Right lobe of liver (tissue), 6 donors: ENCODE data around the gene EHD3. TPM values are rescaled to one million over a fixed set of nuclear protein-coding genes. Genes with fewer than 3 reads are reported as not detected.

ENCODE experiments used
- ATAC-seq, 4 donors: fragments of 200-7000 bp; cut with Tn5 transposase; one replicate each; pipeline ENCODE4 v1.9.1; 2020; ENCODE audit warnings: mild to moderate bottlenecking in 4 of 4, moderate library complexity in 4 of 4
- DNase-seq, 3 donors: peaks; one replicate each; pipeline ENCODE4 v3.0.0-alpha.2; 2020
- H3K27ac ChIP-seq, 3 donors: fragments of 200-600 bp; one replicate each; pipeline ENCODE4 v1.8.0; 2022
- H3K27me3 ChIP-seq, 2 donors: fragments of 200-600 bp; one replicate each; pipeline ENCODE4 v1.8.0; 2022
- H3K36me3 ChIP-seq, 4 donors: fragments of 200-600 bp; sonication (generic) in 1 of 4; one replicate each; pipeline versions ENCODE4 v1.5.1 to v1.8.0; 2017 to 2022; ENCODE audit warnings: control low read depth in 1 of 4
- H3K4me1 ChIP-seq, 4 donors: fragments of 200-600 bp; sonication (generic) in 1 of 4; one replicate each; pipeline versions ENCODE4 v1.5.1 to v1.8.0; 2017 to 2022; ENCODE audit warnings: control low read depth in 1 of 4
- H3K4me3 ChIP-seq, 3 donors: fragments of 200-600 bp; one replicate each; pipeline ENCODE4 v1.8.0; 2022
- H3K9me3 ChIP-seq, 4 donors: fragments of 200-600 bp; sonication (generic) in 1 of 4; one replicate each; pipeline versions ENCODE4 v1.5.1 to v1.8.0; 2017 to 2022; ENCODE audit warnings: control low read depth in 1 of 4
- CTCF ChIP-seq, 4 donors: fragments of 200-600 bp in 3 of 4; fragments of 450-650 bp in 1 of 4; IDR thresholded peaks; one replicate each; pipeline versions ENCODE4 v1.5.1 to v1.8.0; 2016 to 2022; ENCODE audit warnings: antibody characterized with exemption in 4 of 4, mild to moderate bottlenecking in 2 of 4
- POLR2A ChIP-seq: fragments of 450-650 bp; IDR thresholded peaks from one replicate; pipeline ENCODE4 v1.6.1; 2017; ENCODE audit warnings: antibody characterized with exemption, mild to moderate bottlenecking
- WGBS: methylation state at CpG from one replicate; pipeline ENCODE4 v1.1.6; 2018; ENCODE audit warnings: low coverage, low lambda C conversion rate; ENCODE audit not compliant: insufficient coverage; ENCODE audit errors: missing lambda C conversion rate; 5-methylcytosine and 5-hydroxymethylcytosine counted together
- intact Hi-C, 2 donors: fragments of 100-400 bp; cut with DNase I; formaldehyde crosslinking; loops; one replicate each; pipeline versions ENCODE4 v1.11.2 to v1.14.1; 2022
- total RNA-seq, 6 experiments: library from RNA; depleted of rRNA in 2 of 6; stranded (reverse); fragments of >200 nt in 2 of 6; fragmentation: NEBNext Ultra II Directional in 3 of 6; extraction: Animal tissue kit (Norgen Biotek cat#: 25700) in 3 of 6; gene quantifications; one replicate each; pipeline versions ENCODE4 v1.1.0 to v1.2.4, GENCODE V29; 2016 to 2023
- donor health status: DM: no; HTN: yes; CAD: no.
- donor health status: DM: no; HTN: no; CAD: no.
- donor health status: DM: no; HTN: no; CAD: no.
- donor health status: DM: no; HTN: yes; CAD: no.
- donor health status: DM: no; HTN: yes; CAD: no.

EHD3 gene
- total RNA-seq, 6 experiments from 2014 or later, result 4.0 to 10.6 (median 7.6) TPM

GRCh38 chr2:31190188-31190587 lies 43.8 kb upstream of the EHD3 start:
- H3K36me3 ChIP-seq, result no peaks in the 10 kb centered on the region
- intact Hi-C loops, result no loop called here
- H3K27me3 ChIP-seq, result no peaks in the 10 kb centered on the region
- WGBS, result 44% methylated on average over 1 of the region's 1 CpG
- no peak overlapping the region for H3K4me3 ChIP-seq
- ATAC-seq, result no peak
- H3K9me3 ChIP-seq, result no peaks in the 10 kb centered on the region
- H3K27ac ChIP-seq, result no peak overlapping the region
- TF ChIP-seq CTCF (IDR thresholded peaks at IDR 0.05), result no peak
- TF ChIP-seq POLR2A, result no peak
- H3K4me1 ChIP-seq, result no peaks in the 10 kb centered on the region
- no peak for DNase-seq

- Histone ChIP-seq H3K27me3 (no peaks in the 10 kb centered on the region), H3K36me3 (no peaks in the 10 kb centered on the region), H3K4me1 (no peaks in the 10 kb centered on the region), H3K4me3 (no peak overlapping the region), H3K27ac (no peak overlapping the region), H3K9me3 (no peaks in the 10 kb centered on the region)
- no peak for DNase-seq
- 75% methylated on average over 5 of the region's 11 CpGs for WGBS
- ATAC-seq, result no peak
- intact Hi-C loops, result no loop called here
- TF ChIP-seq CTCF (IDR thresholded peaks at IDR 0.05) (no peak), POLR2A (no peak)
Measured at GRCh38 chr2:31191931-31192330, 42.0 kb upstream of the EHD3 start.

DNA sequence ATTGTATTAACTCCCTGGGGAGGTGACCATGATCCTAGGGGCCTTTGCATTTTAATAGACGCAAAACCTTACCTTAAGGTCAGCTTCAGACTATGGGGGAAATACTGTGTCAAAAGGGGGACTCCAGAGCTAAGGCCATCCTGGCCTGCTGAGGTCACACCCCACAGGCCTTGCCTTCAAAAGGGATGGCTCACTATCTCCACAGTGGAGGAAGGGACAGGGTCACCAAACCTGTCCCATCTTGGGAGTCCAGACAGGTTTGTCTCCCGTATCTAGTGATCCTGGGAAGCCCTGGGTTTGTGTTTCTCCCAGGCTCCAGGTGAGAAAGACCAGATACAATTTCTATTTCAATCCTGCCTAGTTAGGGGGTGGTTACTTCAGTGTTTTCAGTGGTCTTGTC lies 41.6 kb upstream of the EHD3 start:
- WGBS, result 86% methylated on average over 1 of the region's 2 CpGs
- intact Hi-C loops, result no loop called here
- no peak for TF ChIP-seq CTCF (IDR thresholded peaks at IDR 0.05)
- no peak for TF ChIP-seq POLR2A
- no peaks in the 10 kb centered on the region for H3K4me1 ChIP-seq
- ATAC-seq, result no peak
- no peak overlapping the region for H3K4me3 ChIP-seq
- no peaks in the 10 kb centered on the region for H3K9me3 ChIP-seq
- no peak for DNase-seq
- no peak overlapping the region for H3K27ac ChIP-seq
- H3K27me3 ChIP-seq, result no peaks in the 10 kb centered on the region
- H3K36me3 ChIP-seq, result no peaks in the 10 kb centered on the region

- H3K36me3 ChIP-seq, result no peaks in the 10 kb centered on the region
- no peak overlapping the region for H3K27ac ChIP-seq
- DNase-seq, result no peak
- ATAC-seq, result no peak
- no peaks in the 10 kb centered on the region for H3K9me3 ChIP-seq
- no peak overlapping the region for H3K4me3 ChIP-seq
- H3K27me3 ChIP-seq, result no peaks in the 10 kb centered on the region
- WGBS, result 81% methylated on average over 8 of the region's 12 CpGs
- TF ChIP-seq POLR2A (no peak), CTCF (IDR thresholded peaks at IDR 0.05) (no peak)
- H3K4me1 ChIP-seq, result no peaks in the 10 kb centered on the region
- intact Hi-C loops, result no loop called here
Measured at GRCh38 chr2:31192851-31193392, 41.0 kb upstream of the EHD3 start.

DNA sequence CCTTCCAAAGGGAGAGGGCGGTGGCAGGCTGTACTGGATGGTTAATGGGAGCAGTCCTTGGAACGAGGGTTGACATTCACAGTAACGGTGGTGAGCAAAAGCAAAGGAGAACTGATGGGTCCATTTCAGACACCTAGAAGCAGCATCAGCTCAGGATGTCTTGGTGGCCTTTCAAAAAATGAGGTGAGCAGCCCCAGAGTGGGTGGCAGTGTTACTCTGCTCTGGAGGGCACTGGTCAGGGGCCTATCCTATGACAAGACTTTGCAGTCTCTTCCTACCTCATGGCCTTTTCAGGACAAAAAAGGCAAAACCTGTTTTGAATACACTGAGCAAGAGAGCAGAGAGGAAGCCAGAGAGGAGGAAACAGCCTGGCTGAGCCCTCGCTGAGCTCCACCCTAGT lies 40.1 kb upstream of the EHD3 start:
- Histone ChIP-seq H3K9me3 (no peaks in the 10 kb centered on the region), H3K4me1 (no peaks in the 10 kb centered on the region), H3K27ac (no peak overlapping the region), H3K4me3 (no peak overlapping the region), H3K36me3 (no peaks in the 10 kb centered on the region), H3K27me3 (no peaks in the 10 kb centered on the region)
- TF ChIP-seq CTCF (IDR thresholded peaks at IDR 0.05) (no peak), POLR2A (no peak)
- no peak for ATAC-seq
- no peak for DNase-seq
- WGBS, result 80% methylated on average over 3 of the region's 4 CpGs
- intact Hi-C loops, result no loop called here
